DND-41 (cell line): Measurements from ENCODE around the gene LHX4.

Experiments
- ATAC-seq: fragments of 200-7000 bp; cut with Tn5 transposase; 3 replicates; pipeline ENCODE4 v1.9.1; 2021; ENCODE audit warnings: low read depth; ENCODE audit not compliant: insufficient read depth
- DNase-seq: peaks from one replicate; pipeline ENCODE4 v3.0.0-alpha.2; 2020
- H2AFZ ChIP-seq: 2 replicates; pipeline ENCODE4 v1.6.0; 2012; ENCODE audit warnings: low read depth, low read length
- H3K27ac ChIP-seq: 2 replicates; pipeline ENCODE4 v1.5.1; 2012; ENCODE audit warnings: low read length, inconsistent platforms
- H3K27me3 ChIP-seq: fragments of 200-600 bp; sonication (generic); 2 replicates; pipeline ENCODE4 v1.6.0; 2012; ENCODE audit warnings: low read length, mild to moderate bottlenecking, inconsistent platforms; ENCODE audit not compliant: insufficient read depth, poor library complexity
- H3K36me3 ChIP-seq: 2 replicates; pipeline ENCODE4 v1.5.1; 2012; ENCODE audit warnings: low read length, inconsistent platforms; ENCODE audit not compliant: insufficient read depth
- H3K4me1 ChIP-seq: 2 replicates; pipeline ENCODE4 v1.5.1; 2012; ENCODE audit warnings: mild to moderate bottlenecking, low read length; ENCODE audit not compliant: insufficient read depth
- H3K4me2 ChIP-seq: 2 replicates; pipeline ENCODE4 v1.6.0; 2012; ENCODE audit warnings: mild to moderate bottlenecking, moderate library complexity, low read length, inconsistent platforms; ENCODE audit not compliant: insufficient read depth
- H3K4me3 ChIP-seq, 2 experiments: fragments of 200-600 bp in 1 of 2; shearing (Covaris generic) in 1 of 2; 2 replicates each; pipeline ENCODE4 v1.5.1; 2012 to 2016; ENCODE audit warnings: inconsistent platforms in 2 of 2, low read length in 2 of 2, mild to moderate bottlenecking in 2 of 2, low read depth in 1 of 2, moderate library complexity in 1 of 2
- H3K79me2 ChIP-seq: 2 replicates; pipeline ENCODE4 v1.6.0; 2012; ENCODE audit warnings: low read length, inconsistent platforms; ENCODE audit not compliant: insufficient read depth
- H3K9ac ChIP-seq: 2 replicates; pipeline ENCODE4 v1.6.0; 2012; ENCODE audit warnings: low read depth, mild to moderate bottlenecking, inconsistent platforms, low read length, moderate library complexity
- H3K9me3 ChIP-seq: 2 replicates; pipeline ENCODE4 v1.5.1; 2012; ENCODE audit warnings: low read length, moderate library complexity, mild to moderate bottlenecking, inconsistent platforms; ENCODE audit not compliant: insufficient read depth, severe bottlenecking
- H4K20me1 ChIP-seq: 2 replicates; pipeline ENCODE4 v1.6.0; 2012; ENCODE audit warnings: low read length; ENCODE audit not compliant: insufficient read depth
- EZH2 ChIP-seq: IDR thresholded peaks from 3 replicates; pipeline ENCODE4 v1.6.1; 2012; ENCODE audit warnings: borderline replicate concordance, low read depth, mild to moderate bottlenecking, moderate library complexity, low read length, inconsistent platforms; ENCODE audit not compliant: severe bottlenecking
- TF ChIP-seq, protein P1 (sequence below): IDR thresholded peaks from 2 replicates; pipeline ENCODE4 v1.5.1; 2012; ENCODE audit warnings: borderline replicate concordance, low read length, moderate library complexity, mild to moderate bottlenecking; ENCODE audit not compliant: poor library complexity, severe bottlenecking; ENCODE audit errors: extremely low read depth

The LHX4 gene

GRCh38 chr1:180274221-180274620 is 44.2 kb downstream of the LHX4 start:
- H3K4me3 ChIP-seq: no peak overlapping the region
- no peaks in the 10 kb centered on the region for H3K27me3 ChIP-seq
- no peaks in the 10 kb centered on the region for H3K9me3 ChIP-seq
- H3K36me3 ChIP-seq: peaks cover 33% of the 10 kb centered on the region
- no peaks in the 10 kb centered on the region for H3K4me1 ChIP-seq
- no peaks in the 10 kb centered on the region for H4K20me1 ChIP-seq
- no peak overlapping the region for H3K9ac ChIP-seq
- ATAC-seq: no peak
- DNase-seq: no peak
- no peaks in the 10 kb centered on the region for H3K79me2 ChIP-seq
- H3K4me2 ChIP-seq: no peak overlapping the region
- H2AFZ ChIP-seq: no peak overlapping the region
- no peak for TF ChIP-seq EZH2
- TF ChIP-seq, protein P1, sequence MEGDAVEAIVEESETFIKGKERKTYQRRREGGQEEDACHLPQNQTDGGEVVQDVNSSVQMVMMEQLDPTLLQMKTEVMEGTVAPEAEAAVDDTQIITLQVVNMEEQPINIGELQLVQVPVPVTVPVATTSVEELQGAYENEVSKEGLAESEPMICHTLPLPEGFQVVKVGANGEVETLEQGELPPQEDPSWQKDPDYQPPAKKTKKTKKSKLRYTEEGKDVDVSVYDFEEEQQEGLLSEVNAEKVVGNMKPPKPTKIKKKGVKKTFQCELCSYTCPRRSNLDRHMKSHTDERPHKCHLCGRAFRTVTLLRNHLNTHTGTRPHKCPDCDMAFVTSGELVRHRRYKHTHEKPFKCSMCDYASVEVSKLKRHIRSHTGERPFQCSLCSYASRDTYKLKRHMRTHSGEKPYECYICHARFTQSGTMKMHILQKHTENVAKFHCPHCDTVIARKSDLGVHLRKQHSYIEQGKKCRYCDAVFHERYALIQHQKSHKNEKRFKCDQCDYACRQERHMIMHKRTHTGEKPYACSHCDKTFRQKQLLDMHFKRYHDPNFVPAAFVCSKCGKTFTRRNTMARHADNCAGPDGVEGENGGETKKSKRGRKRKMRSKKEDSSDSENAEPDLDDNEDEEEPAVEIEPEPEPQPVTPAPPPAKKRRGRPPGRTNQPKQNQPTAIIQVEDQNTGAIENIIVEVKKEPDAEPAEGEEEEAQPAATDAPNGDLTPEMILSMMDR: no peak
- no peak overlapping the region for H3K27ac ChIP-seq

- Histone ChIP-seq H3K9me3 (no peaks in the 10 kb centered on the region), H3K4me1 (no peaks in the 10 kb centered on the region), H3K36me3 (peaks cover 37% of the 10 kb centered on the region), H3K4me3 (no peak overlapping the region), H3K4me2 (no peak overlapping the region), H2AFZ (no peak overlapping the region), H3K27ac (no peak overlapping the region), H3K9ac (no peak overlapping the region), H3K27me3 (no peaks in the 10 kb centered on the region), H3K79me2 (no peaks in the 10 kb centered on the region), H4K20me1 (no peaks in the 10 kb centered on the region)
- no peak for TF ChIP-seq EZH2
- TF ChIP-seq, protein P1: no peak
- DNase-seq (no peak), ATAC-seq (no peak)
Measured at GRCh38 chr1:180275726-180276125, 45.7 kb downstream of the LHX4 start.

DNA sequence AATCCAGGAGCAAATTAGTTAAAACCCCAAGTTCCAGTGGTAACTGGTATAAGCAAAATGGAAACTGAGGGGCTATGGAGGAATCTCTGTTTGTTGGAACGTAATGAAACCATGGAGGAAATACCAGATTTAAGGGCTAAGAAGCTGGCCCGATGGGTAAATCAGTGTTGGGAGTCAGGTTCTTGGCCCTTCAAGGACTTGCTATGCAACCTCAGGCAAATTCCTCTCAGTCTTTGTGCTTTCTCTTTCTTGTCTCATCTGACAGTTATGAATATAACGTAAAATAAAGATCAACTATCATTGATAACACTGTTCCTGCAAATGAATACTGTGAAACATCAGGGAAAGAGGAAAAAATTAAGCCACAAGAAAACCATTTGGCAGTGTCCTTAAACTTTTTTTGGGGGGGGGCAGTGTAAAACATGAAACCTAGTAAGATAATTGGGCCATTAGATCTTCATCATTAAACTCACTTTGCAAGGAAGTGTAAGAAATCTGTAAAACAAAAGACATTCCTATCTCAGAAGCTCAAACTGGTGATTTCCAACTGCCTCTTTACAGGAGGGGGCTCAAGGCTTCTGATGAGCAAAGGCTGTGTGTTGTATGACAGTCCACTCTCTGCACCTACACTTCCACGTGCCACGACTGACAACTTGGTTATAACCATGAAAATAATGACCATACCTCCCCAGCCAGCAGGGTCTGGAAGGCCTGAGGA is 47.6 kb downstream of the LHX4 start:
- peaks cover 46% of the 10 kb centered on the region for H3K36me3 ChIP-seq
- H3K27ac ChIP-seq: no peak overlapping the region

More for the DNA sequence above, 47.6 kb downstream of the LHX4 start:
- Histone ChIP-seq H3K79me2 (no peaks in the 10 kb centered on the region), H4K20me1 (no peaks in the 10 kb centered on the region), H3K4me3 (no peak overlapping the region), H2AFZ (no peak overlapping the region), H3K9ac (no peak overlapping the region), H3K27me3 (no peaks in the 10 kb centered on the region), H3K4me2 (no peak overlapping the region), H3K9me3 (no peaks in the 10 kb centered on the region), H3K4me1 (no peaks in the 10 kb centered on the region)
- no peak for TF ChIP-seq EZH2
- TF ChIP-seq, protein P1: no peak
- ATAC-seq (no peak), DNase-seq (no peak)
